Fibroblast of the aortic adventitia (primary cell): ENCODE results near the gene VPS54. TPM values are rescaled to one million over a fixed set of nuclear protein-coding genes. Genes with fewer than 3 reads are reported as not detected.

Experiments used
- DNase-seq: peaks from one replicate; pipeline ENCODE4 v3.0.0-alpha.2; 2010; ENCODE audit warnings: low read depth
- H3K4me3 ChIP-seq: 2 replicates; pipeline ENCODE4 v1.5.1; 2011; ENCODE audit warnings: low read depth, mild to moderate bottlenecking, control low read depth, low read length, moderate library complexity
- CTCF ChIP-seq: IDR thresholded peaks from 2 replicates; pipeline ENCODE4 v1.5.1; 2011; ENCODE audit warnings: mild to moderate bottlenecking, low read length, control low read depth, inconsistent platforms; ENCODE audit not compliant: insufficient read depth
- total RNA-seq: library from RNA; depleted of rRNA; stranded (reverse); fragments of >200 nt; gene quantifications from 2 replicates; pipeline ENCODE4 v1.2.3, GENCODE V29; 2012; ENCODE audit warnings: low replicate concordance

The VPS54 gene
- total RNA-seq, 1 donor: 18.1 TPM

DNA sequence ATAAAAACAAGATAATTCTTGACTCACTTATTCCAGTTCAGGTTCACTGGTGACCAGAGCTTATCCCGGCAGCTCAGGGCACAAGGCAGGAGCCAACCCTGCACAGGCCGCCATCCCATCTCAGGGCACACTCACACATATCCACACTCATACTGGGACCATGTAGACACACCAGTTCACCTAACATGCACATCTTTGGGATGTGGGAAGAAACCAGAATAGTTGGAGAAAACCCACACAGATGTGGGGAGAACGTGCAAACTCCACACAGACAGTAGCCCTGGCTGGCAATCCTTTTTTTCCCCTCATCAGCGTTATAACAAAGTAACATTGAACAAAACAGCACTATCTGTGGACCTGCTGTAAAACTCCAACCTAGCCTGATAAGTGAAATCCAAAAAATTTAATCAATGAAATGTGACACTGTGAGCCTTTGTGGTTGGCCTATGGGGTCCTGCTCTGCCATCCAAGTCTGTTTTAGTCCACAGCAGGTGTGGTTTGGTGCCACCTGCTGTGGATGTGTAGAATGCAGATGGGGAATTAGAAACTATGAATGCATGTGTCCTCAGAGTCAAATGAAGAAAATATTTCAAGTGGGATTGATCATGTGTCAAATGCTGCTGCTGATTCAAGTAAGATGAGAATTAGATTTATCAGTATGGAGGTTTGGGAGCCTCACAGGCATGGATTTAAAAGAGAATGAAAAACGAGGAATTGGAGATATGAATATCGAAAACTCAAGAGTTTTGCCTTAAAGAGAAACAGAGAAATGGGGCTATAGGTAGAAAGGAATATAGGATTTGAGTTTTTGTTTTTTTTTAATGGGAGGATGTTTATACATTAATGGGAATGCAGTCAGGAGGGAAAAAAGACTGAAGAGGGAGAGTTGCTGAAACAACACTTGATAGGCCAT is 130.5 kb downstream of the VPS54 start:
- DNase-seq: peak; percentile 40
- peak; percentile 72 for TF ChIP-seq CTCF

GRCh38 chr2:63888053-63888452 is 131.2 kb downstream of the VPS54 start:
- no peak overlapping the region for H3K4me3 ChIP-seq
- no peak for TF ChIP-seq CTCF
- no peak for DNase-seq

More for the DNA sequence above, 130.5 kb downstream of the VPS54 start:
- H3K4me3 ChIP-seq: no peak overlapping the region

GRCh38 chr2:63886445-63886844 is 132.8 kb downstream of the VPS54 start:
- no peak for TF ChIP-seq CTCF
- H3K4me3 ChIP-seq: no peak overlapping the region
- DNase-seq: no peak

- no peak overlapping the region for H3K4me3 ChIP-seq
- no peak for DNase-seq
- no peak for TF ChIP-seq CTCF
Measured at GRCh38 chr2:63882395-63883105, 136.7 kb downstream of the VPS54 start.

DNA sequence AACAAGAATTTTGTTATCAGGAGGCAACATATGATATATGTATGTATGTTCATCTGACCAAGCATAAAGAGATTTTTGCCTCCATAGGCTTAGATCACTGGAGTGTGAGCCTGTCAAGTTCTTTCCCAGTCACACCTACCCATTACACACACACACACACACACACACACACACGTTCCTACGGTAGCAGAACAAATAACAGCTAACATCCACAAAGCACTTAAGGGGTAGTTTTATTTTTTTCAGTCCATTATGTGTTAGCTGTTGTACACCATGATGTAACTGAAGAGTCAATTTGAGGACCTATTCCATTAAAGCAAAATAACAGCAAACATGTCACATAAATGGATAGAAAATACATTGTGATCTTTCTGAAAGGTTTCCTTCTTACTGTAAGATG is 138.0 kb downstream of the VPS54 start:
- no peak for DNase-seq
- no peak for TF ChIP-seq CTCF
- H3K4me3 ChIP-seq: no peak overlapping the region

DNA sequence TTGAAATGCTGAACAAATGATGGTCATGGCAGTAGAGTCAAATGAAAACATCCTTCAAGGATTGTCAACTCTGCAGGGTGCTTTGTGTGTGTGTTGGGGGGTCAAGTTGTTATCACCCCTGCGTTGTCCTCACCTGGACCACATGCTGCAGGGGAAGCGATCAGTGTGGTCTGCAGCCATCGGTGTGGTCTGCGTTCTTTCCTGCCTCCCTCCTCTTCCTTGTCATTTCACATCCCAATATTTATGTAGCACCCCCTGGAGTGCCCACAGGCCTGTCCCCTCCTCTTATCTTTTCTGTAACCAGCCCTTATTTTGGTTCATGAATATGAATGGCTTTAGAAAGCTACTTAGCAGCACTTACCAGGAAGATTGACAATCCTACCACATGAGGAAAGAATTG is 138.6 kb downstream of the VPS54 start:
- no peak overlapping the region for H3K4me3 ChIP-seq
- TF ChIP-seq CTCF: no peak
- DNase-seq: no peak
